ENCODE measurements around the gene NFIX.

DNA sequence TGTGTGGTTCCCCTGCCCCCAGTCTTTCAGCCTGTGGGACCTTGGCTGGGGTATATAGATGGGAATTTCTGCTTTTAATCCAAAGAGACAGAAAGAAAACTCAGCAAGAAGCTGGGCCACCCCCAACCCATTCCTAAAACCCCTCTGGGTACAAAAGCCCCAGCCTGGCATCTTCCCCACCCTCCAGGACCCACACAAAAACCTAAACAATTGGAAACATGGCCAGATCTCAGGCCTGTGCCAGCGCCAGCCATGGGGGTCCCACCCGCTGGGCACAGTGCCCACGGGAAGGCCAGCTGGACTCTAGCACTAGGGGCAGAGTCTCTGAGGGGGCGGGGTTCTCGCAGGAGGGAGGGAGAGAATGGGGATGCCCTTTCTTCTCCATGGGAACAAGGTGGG lies 98.8 kb downstream of the NFIX start:
- TF ChIP-seq, protein P1, sequence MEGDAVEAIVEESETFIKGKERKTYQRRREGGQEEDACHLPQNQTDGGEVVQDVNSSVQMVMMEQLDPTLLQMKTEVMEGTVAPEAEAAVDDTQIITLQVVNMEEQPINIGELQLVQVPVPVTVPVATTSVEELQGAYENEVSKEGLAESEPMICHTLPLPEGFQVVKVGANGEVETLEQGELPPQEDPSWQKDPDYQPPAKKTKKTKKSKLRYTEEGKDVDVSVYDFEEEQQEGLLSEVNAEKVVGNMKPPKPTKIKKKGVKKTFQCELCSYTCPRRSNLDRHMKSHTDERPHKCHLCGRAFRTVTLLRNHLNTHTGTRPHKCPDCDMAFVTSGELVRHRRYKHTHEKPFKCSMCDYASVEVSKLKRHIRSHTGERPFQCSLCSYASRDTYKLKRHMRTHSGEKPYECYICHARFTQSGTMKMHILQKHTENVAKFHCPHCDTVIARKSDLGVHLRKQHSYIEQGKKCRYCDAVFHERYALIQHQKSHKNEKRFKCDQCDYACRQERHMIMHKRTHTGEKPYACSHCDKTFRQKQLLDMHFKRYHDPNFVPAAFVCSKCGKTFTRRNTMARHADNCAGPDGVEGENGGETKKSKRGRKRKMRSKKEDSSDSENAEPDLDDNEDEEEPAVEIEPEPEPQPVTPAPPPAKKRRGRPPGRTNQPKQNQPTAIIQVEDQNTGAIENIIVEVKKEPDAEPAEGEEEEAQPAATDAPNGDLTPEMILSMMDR (IDR thresholded peaks at IDR 0.05), result peak in 1 of 7 experiments; percentile 25
- no peak for TF ChIP-seq POLR2A (IDR thresholded peaks at IDR 0.05)

All from body of pancreas (tissue), 4 donors.